Measurements from ENCODE around the gene SORD.
"Not testable (repeated sequence)": the region's sequence is repeated elsewhere in the genome, so short reads cannot be mapped to it uniquely, and the experiment has no call there.

DNA sequence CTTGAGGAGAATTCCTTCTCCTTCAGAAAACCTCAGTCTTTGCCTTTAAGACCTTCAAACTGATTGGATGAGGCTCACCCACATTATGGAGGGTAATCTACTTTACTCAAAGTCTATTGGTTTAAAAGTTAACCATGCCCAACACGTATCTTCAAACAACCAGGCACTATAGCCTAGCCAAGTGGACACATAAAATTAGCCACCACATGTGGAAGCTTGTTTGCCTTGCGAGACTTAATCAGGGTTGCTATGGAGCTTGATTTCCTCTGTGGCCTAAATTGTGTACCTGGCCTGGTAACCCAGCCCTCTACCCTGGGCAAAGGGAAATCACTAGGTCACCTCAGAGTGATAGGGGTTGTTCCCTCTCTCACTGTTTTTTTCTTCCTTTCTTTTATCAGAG lies 19.9 kb downstream of the SORD start:
- not testable (repeated sequence) for TF ChIP-seq POLR2AphosphoS5 (IDR thresholded peaks at IDR 0.05; ENCODE audit: borderline replicate concordance, low read depth, low read length); EZH2 (IDR thresholded peaks at IDR 0.05); FOXP2 (optimal IDR thresholded peaks at IDR 0.05; ENCODE audit: control extremely low read depth, extremely low read length, insufficient read depth)

Measured in SK-N-MC (cell line).